Astrocyte (in vitro differentiated cells and primary cell): ENCODE results near the gene GABRA1. TPM values are rescaled to one million over a fixed set of nuclear protein-coding genes. Genes with fewer than 3 reads are reported as not detected.

Experiments used
- DNase-seq: peaks from one replicate; pipeline ENCODE4 v3.0.0-alpha.2; 2010; ENCODE audit warnings: low read depth
- FAIRE-seq: peaks from 2 replicates; lab custom pipeline; 2011; peaks lifted over from hg19 to GRCh38; lab: Jason Lieb, UNC
- H2AFZ ChIP-seq: 2 replicates; pipeline ENCODE4 v1.6.0; 2012; ENCODE audit warnings: low read depth, low read length, inconsistent platforms
- H3K27ac ChIP-seq: 2 replicates; pipeline ENCODE4 v1.5.1; 2011; ENCODE audit warnings: low read depth, low read length, inconsistent platforms
- H3K27me3 ChIP-seq: 2 replicates; pipeline ENCODE4 v1.6.0; 2011; ENCODE audit warnings: low read length, inconsistent platforms; ENCODE audit not compliant: insufficient read depth
- H3K36me3 ChIP-seq: 2 replicates; pipeline ENCODE4 v1.5.1; 2011; ENCODE audit warnings: low read length, inconsistent platforms; ENCODE audit not compliant: insufficient read depth
- H3K4me1 ChIP-seq: 2 replicates; pipeline ENCODE4 v1.5.1; 2011; ENCODE audit warnings: low read length, inconsistent platforms; ENCODE audit not compliant: insufficient read depth
- H3K4me2 ChIP-seq: 2 replicates; pipeline ENCODE4 v1.6.0; 2012; ENCODE audit warnings: low read length, inconsistent platforms
- H3K4me3 ChIP-seq: 2 replicates; pipeline ENCODE4 v1.5.1; 2011; ENCODE audit warnings: low read depth, mild to moderate bottlenecking, low read length, inconsistent platforms; ENCODE audit not compliant: insufficient read depth
- H3K79me2 ChIP-seq: 2 replicates; pipeline ENCODE4 v1.6.0; 2012; ENCODE audit warnings: mild to moderate bottlenecking, low read length, inconsistent platforms; ENCODE audit not compliant: insufficient read depth
- H3K9ac ChIP-seq: 2 replicates; pipeline ENCODE4 v1.6.0; 2012; ENCODE audit warnings: mild to moderate bottlenecking, low read length, inconsistent platforms
- H3K9me3 ChIP-seq: 2 replicates; pipeline ENCODE4 v1.5.1; 2012; ENCODE audit warnings: low read depth, mild to moderate bottlenecking, low read length, inconsistent platforms; ENCODE audit not compliant: insufficient read depth
- H4K20me1 ChIP-seq: 2 replicates; pipeline ENCODE4 v1.6.0; 2012; ENCODE audit warnings: low read length, inconsistent platforms; ENCODE audit not compliant: insufficient read depth
- H3K27ac Mint-ChIP-seq: one replicate; pipeline ENCODE4 v1.8.0; 2021; ENCODE audit warnings: mild to moderate bottlenecking, mixed read lengths; ENCODE audit not compliant: unreplicated experiment
- H3K27me3 Mint-ChIP-seq: one replicate; pipeline ENCODE4 v1.8.0; 2021; ENCODE audit warnings: low read depth, mixed read lengths; ENCODE audit not compliant: unreplicated experiment
- H3K36me3 Mint-ChIP-seq: one replicate; pipeline ENCODE4 v1.8.0; 2021; ENCODE audit warnings: low read depth, mixed read lengths; ENCODE audit not compliant: unreplicated experiment
- H3K4me1 Mint-ChIP-seq: one replicate; pipeline ENCODE4 v1.8.0; 2021; ENCODE audit warnings: low read depth, mixed read lengths; ENCODE audit not compliant: unreplicated experiment
- H3K4me3 Mint-ChIP-seq: one replicate; pipeline ENCODE4 v1.8.0; 2021; ENCODE audit warnings: mild to moderate bottlenecking, moderate library complexity, mixed read lengths; ENCODE audit not compliant: unreplicated experiment
- H3K9me3 Mint-ChIP-seq: one replicate; pipeline ENCODE4 v1.8.0; 2021; ENCODE audit warnings: mild to moderate bottlenecking, mixed read lengths; ENCODE audit not compliant: unreplicated experiment
- EZH2 ChIP-seq: IDR thresholded peaks from 2 replicates; pipeline ENCODE4 v1.6.1; 2012; ENCODE audit warnings: mild to moderate bottlenecking, low read length, inconsistent platforms; ENCODE audit not compliant: insufficient read depth
- total RNA-seq: library from RNA; stranded (reverse); gene quantifications from 2 replicates; pipeline ENCODE4 v1.2.1, GENCODE V29; 2021
- TF ChIP-seq, protein P1 (sequence below): IDR thresholded peaks from 2 replicates; pipeline ENCODE4 v1.5.1; 2011; ENCODE audit warnings: low read depth, mild to moderate bottlenecking, inconsistent platforms, low read length, moderate library complexity; ENCODE audit not compliant: insufficient read depth

GABRA1 gene
- total RNA-seq, 1 donor from 2014 or later: 0.32 TPM

- DNase-seq (no peak), FAIRE-seq (no peak)
- H3K27me3 Mint-ChIP-seq: peaks cover 2% of the 10 kb centered on the region
- H2AFZ ChIP-seq: no peak overlapping the region
- H4K20me1 ChIP-seq: no peaks in the 10 kb centered on the region
- no peak overlapping the region for H3K27ac ChIP-seq
- H3K4me2 ChIP-seq: no peak overlapping the region
- no peaks in the 10 kb centered on the region for H3K36me3 ChIP-seq
- H3K27me3 ChIP-seq: no peaks in the 10 kb centered on the region
- peaks cover 6% of the 10 kb centered on the region for H3K9me3 Mint-ChIP-seq
- no peaks in the 10 kb centered on the region for H3K9me3 ChIP-seq
- H3K79me2 ChIP-seq: no peaks in the 10 kb centered on the region
- no peak overlapping the region for H3K4me3 Mint-ChIP-seq
- H3K4me1 ChIP-seq: no peaks in the 10 kb centered on the region
- no peaks in the 10 kb centered on the region for H3K4me1 Mint-ChIP-seq
- TF ChIP-seq, protein P1, sequence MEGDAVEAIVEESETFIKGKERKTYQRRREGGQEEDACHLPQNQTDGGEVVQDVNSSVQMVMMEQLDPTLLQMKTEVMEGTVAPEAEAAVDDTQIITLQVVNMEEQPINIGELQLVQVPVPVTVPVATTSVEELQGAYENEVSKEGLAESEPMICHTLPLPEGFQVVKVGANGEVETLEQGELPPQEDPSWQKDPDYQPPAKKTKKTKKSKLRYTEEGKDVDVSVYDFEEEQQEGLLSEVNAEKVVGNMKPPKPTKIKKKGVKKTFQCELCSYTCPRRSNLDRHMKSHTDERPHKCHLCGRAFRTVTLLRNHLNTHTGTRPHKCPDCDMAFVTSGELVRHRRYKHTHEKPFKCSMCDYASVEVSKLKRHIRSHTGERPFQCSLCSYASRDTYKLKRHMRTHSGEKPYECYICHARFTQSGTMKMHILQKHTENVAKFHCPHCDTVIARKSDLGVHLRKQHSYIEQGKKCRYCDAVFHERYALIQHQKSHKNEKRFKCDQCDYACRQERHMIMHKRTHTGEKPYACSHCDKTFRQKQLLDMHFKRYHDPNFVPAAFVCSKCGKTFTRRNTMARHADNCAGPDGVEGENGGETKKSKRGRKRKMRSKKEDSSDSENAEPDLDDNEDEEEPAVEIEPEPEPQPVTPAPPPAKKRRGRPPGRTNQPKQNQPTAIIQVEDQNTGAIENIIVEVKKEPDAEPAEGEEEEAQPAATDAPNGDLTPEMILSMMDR: no peak
- no peak for TF ChIP-seq EZH2
- no peak overlapping the region for H3K9ac ChIP-seq
- H3K27ac Mint-ChIP-seq: no peak overlapping the region
- H3K36me3 Mint-ChIP-seq: no peaks in the 10 kb centered on the region
- H3K4me3 ChIP-seq: no peak overlapping the region
These were observed 53.1 kb downstream of the GABRA1 start for GRCh38 chr5:161900981-161901380.

GRCh38 chr5:161921781-161922180 is 73.9 kb downstream of the GABRA1 start:
- TF ChIP-seq, protein P1: no peak
- no peak for TF ChIP-seq EZH2
- Mint-ChIP-seq H3K4me3 (no peak overlapping the region), H3K4me1 (no peaks in the 10 kb centered on the region), H3K9me3 (peaks cover 5% of the 10 kb centered on the region), H3K27ac (no peak overlapping the region), H3K27me3 (peaks cover 5% of the 10 kb centered on the region), H3K36me3 (peaks cover 3% of the 10 kb centered on the region)
- no peak overlapping the region for H3K4me3 ChIP-seq
- H4K20me1 ChIP-seq: no peaks in the 10 kb centered on the region
- FAIRE-seq: no peak
- DNase-seq: no peak
- H3K27me3 ChIP-seq: no peaks in the 10 kb centered on the region
- no peaks in the 10 kb centered on the region for H3K4me1 ChIP-seq
- H2AFZ ChIP-seq: no peak overlapping the region
- H3K79me2 ChIP-seq: no peaks in the 10 kb centered on the region
- no peaks in the 10 kb centered on the region for H3K9me3 ChIP-seq
- no peak overlapping the region for H3K9ac ChIP-seq
- H3K27ac ChIP-seq: no peak overlapping the region
- no peak overlapping the region for H3K4me2 ChIP-seq
- no peaks in the 10 kb centered on the region for H3K36me3 ChIP-seq

- no peak overlapping the region for H3K27ac ChIP-seq
- H3K36me3 ChIP-seq: no peaks in the 10 kb centered on the region
- Mint-ChIP-seq H3K4me1 (no peaks in the 10 kb centered on the region), H3K27me3 (peaks cover 5% of the 10 kb centered on the region), H3K36me3 (peaks cover 3% of the 10 kb centered on the region), H3K4me3 (no peak overlapping the region), H3K9me3 (peaks cover 5% of the 10 kb centered on the region), H3K27ac (no peak overlapping the region)
- DNase-seq (no peak), FAIRE-seq (no peak)
- no peaks in the 10 kb centered on the region for H4K20me1 ChIP-seq
- H3K79me2 ChIP-seq: no peaks in the 10 kb centered on the region
- H2AFZ ChIP-seq: no peak overlapping the region
- H3K9me3 ChIP-seq: no peaks in the 10 kb centered on the region
- no peaks in the 10 kb centered on the region for H3K4me1 ChIP-seq
- H3K4me2 ChIP-seq: no peak overlapping the region
- no peak overlapping the region for H3K4me3 ChIP-seq
- TF ChIP-seq, protein P1: no peak
- TF ChIP-seq EZH2: no peak
- H3K9ac ChIP-seq: no peak overlapping the region
- H3K27me3 ChIP-seq: no peaks in the 10 kb centered on the region
These were observed 76.3 kb downstream of the GABRA1 start for GRCh38 chr5:161924270-161924669.
